ENCODE data around the gene LYRM7. TPM values are rescaled to one million over a fixed set of nuclear protein-coding genes. Genes with fewer than 3 reads are reported as not detected.
"Not testable (repeated sequence)": the region's sequence is repeated elsewhere in the genome, so short reads cannot be mapped to it uniquely, and the experiment has no call there.

The LYRM7 gene
- total RNA-seq (2014; rRNA removed; shearing (Covaris generic)): 7.0 and 9.8 TPM in 2 replicates

- DNase-seq (ENCODE audit: low spot score): peak; percentile 100
These were observed at the start of gene LYRM7 for GRCh38 chr5:131170540-131171275. Gene LYRM7, plus strand, starts transcription at chr5:131170944. Its CDS starts 77 bp downstream, at chr5:131171021.

- not testable (repeated sequence) for DNase-seq (ENCODE audit: low spot score)
These were observed 43.5 kb upstream of the LYRM7 start for GRCh38 chr5:131127244-131127643.

GRCh38 chr5:131129306-131129705 lies 41.4 kb upstream of the LYRM7 start:
- DNase-seq (ENCODE audit: low spot score): no peak

- DNase-seq (ENCODE audit: low spot score): not testable (repeated sequence)
These were observed 37.7 kb upstream of the LYRM7 start for GRCh38 chr5:131133091-131133490.

- DNase-seq (ENCODE audit: low spot score): not testable (repeated sequence)
These were observed 32.3 kb upstream of the LYRM7 start for GRCh38 chr5:131138406-131138805.

GRCh38 chr5:131139321-131139720 lies 31.4 kb upstream of the LYRM7 start:
- no peak for DNase-seq (ENCODE audit: low spot score)

GRCh38 chr5:131142970-131143617 lies 27.6 kb upstream of the LYRM7 start:
- DNase-seq (ENCODE audit: low spot score): no peak

GRCh38 chr5:131147258-131147657 lies 23.5 kb upstream of the LYRM7 start:
- DNase-seq (ENCODE audit: low spot score): no peak

- no peak for DNase-seq (ENCODE audit: low spot score)
These were observed 21.9 kb upstream of the LYRM7 start for GRCh38 chr5:131148835-131149234.

- no peak for DNase-seq (ENCODE audit: low spot score)
These were observed 20.3 kb upstream of the LYRM7 start for GRCh38 chr5:131150408-131150807.

- DNase-seq (ENCODE audit: low spot score): no peak
These were observed 19.5 kb upstream of the LYRM7 start for GRCh38 chr5:131151216-131151615.

GRCh38 chr5:131156385-131156784 lies 14.4 kb upstream of the LYRM7 start:
- no peak for DNase-seq (ENCODE audit: low spot score)

- DNase-seq (ENCODE audit: low spot score): no peak
These were observed 13.8 kb upstream of the LYRM7 start for GRCh38 chr5:131156957-131157356.

- DNase-seq (ENCODE audit: low spot score): no peak
These were observed 10.6 kb upstream of the LYRM7 start for GRCh38 chr5:131160134-131160533.

- DNase-seq (ENCODE audit: low spot score): peak; percentile 37
These were observed 7.2 kb upstream of the LYRM7 start for GRCh38 chr5:131163276-131164119.

GRCh38 chr5:131164191-131165118 lies 6.3 kb upstream of the LYRM7 start:
- DNase-seq (ENCODE audit: low spot score): peak; percentile 45

- peak; percentile 83 for DNase-seq (ENCODE audit: low spot score)
These were observed 5.5 kb upstream of the LYRM7 start, which contains the start of gene HINT1 for GRCh38 chr5:131165119-131165727. Gene HINT1, minus strand, starts transcription at chr5:131165256. Its CDS starts 51 bp downstream, at chr5:131165205.

GRCh38 chr5:131167615-131168014 lies 3.1 kb upstream of the LYRM7 start:
- no peak for DNase-seq (ENCODE audit: low spot score)

- DNase-seq (ENCODE audit: low spot score): peak; percentile 3
These were observed 769 bp upstream of the LYRM7 start for GRCh38 chr5:131169810-131170539.

- DNase-seq (ENCODE audit: low spot score): peak; percentile 3
These were observed 599 bp downstream of the LYRM7 start for GRCh38 chr5:131171276-131171810.
